GM23248 (cell line): Measurements from ENCODE around the gene FBXO39. TPM values are rescaled to one million over a fixed set of nuclear protein-coding genes. Genes with fewer than 3 reads are reported as not detected.

ENCODE experiments used
- DNase-seq: peaks from one replicate; pipeline ENCODE4 v3.0.0-alpha.2; 2015
- H2AFZ ChIP-seq: fragments of 200-600 bp; sonication (generic); 2 replicates; pipeline ENCODE4 v1.6.1; 2016; ENCODE audit warnings: antibody characterized with exemption
- H3F3A ChIP-seq: fragments of 200-600 bp; sonication (generic); 2 replicates; pipeline ENCODE4 v1.6.1; 2016; ENCODE audit warnings: mild to moderate bottlenecking, antibody characterized with exemption, mixed run types; ENCODE audit not compliant: insufficient read depth
- H3K27ac ChIP-seq: fragments of 200-600 bp; sonication (generic); 2 replicates; pipeline ENCODE4 v1.5.1; 2016; ENCODE audit warnings: mild to moderate bottlenecking
- H3K27me3 ChIP-seq: fragments of 200-600 bp; sonication (generic); replicated peaks from 2 replicates; pipeline ENCODE4 v1.6.1; 2016; ENCODE audit warnings: mild to moderate bottlenecking; ENCODE audit not compliant: insufficient read depth
- H3K36me3 ChIP-seq: fragments of 200-600 bp; sonication (generic); 2 replicates; pipeline ENCODE4 v1.6.1; 2016; ENCODE audit warnings: low read depth, mild to moderate bottlenecking
- H3K4me1 ChIP-seq: fragments of 200-600 bp; sonication (generic); 2 replicates; pipeline ENCODE4 v1.6.1; 2016; ENCODE audit warnings: mild to moderate bottlenecking; ENCODE audit not compliant: insufficient read depth
- H3K4me2 ChIP-seq: fragments of 200-600 bp; sonication (generic); one replicate; pipeline ENCODE4 v1.6.1; 2016; ENCODE audit warnings: mild to moderate bottlenecking; ENCODE audit not compliant: unreplicated experiment
- H3K4me3 ChIP-seq: fragments of 200-600 bp; sonication (generic); 2 replicates; pipeline ENCODE4 v1.5.1; 2016; ENCODE audit warnings: mild to moderate bottlenecking
- H3K79me2 ChIP-seq: fragments of 200-600 bp; sonication (generic); 2 replicates; pipeline ENCODE4 v1.6.1; 2016; ENCODE audit warnings: mild to moderate bottlenecking; ENCODE audit not compliant: insufficient read depth
- H3K9ac ChIP-seq: fragments of 200-600 bp; sonication (generic); 2 replicates; pipeline ENCODE4 v1.6.1; 2016; ENCODE audit warnings: mild to moderate bottlenecking
- H3K9me2 ChIP-seq: fragments of 200-600 bp; sonication (generic); 2 replicates; pipeline ENCODE4 v1.6.1; 2016; ENCODE audit warnings: mixed run types, mild to moderate bottlenecking, moderate library complexity; ENCODE audit not compliant: insufficient read depth
- H3K9me3 ChIP-seq: fragments of 200-600 bp; sonication (generic); one replicate; pipeline ENCODE4 v1.6.1; 2017; ENCODE audit warnings: low read depth
- H4K20me1 ChIP-seq: fragments of 200-600 bp; sonication (generic); 2 replicates; pipeline ENCODE4 v1.6.0; 2016; ENCODE audit not compliant: insufficient read depth
- EZH2 ChIP-seq: fragments of 200-600 bp; sonication (generic); IDR thresholded peaks from 2 replicates; pipeline ENCODE4 v1.6.1; 2018; ENCODE audit warnings: antibody characterized with exemption, mild to moderate bottlenecking; ENCODE audit not compliant: insufficient read depth, poor library complexity, severe bottlenecking
- EZH2phosphoT487 ChIP-seq: fragments of 200-600 bp; sonication (generic); IDR thresholded peaks from 2 replicates; pipeline ENCODE4 v1.6.1; 2018; ENCODE audit warnings: antibody characterized with exemption, moderate library complexity, mild to moderate bottlenecking, low read depth; ENCODE audit not compliant: insufficient read depth
- WGBS, 2 experiments: methylation state at CpG; one replicate each; pipeline ENCODE4 v1.1.6; 2015 to 2017; ENCODE audit warnings: low lambda C conversion rate in 2 of 2, low coverage in 1 of 2; ENCODE audit errors: missing lambda C conversion rate in 2 of 2; 5-methylcytosine and 5-hydroxymethylcytosine counted together
- in situ Hi-C: fragments of 300-500 bp; cut with MboI; formaldehyde crosslinking; loops from 2 replicates; pipeline ENCODE4 v1.15.0; 2020
- polyA plus RNA-seq: library from polyadenylated mRNA; unstranded; fragments of >200 nt; fragmentation: Nextera tagmentation; extraction: Ambion mirVana; gene quantifications from 2 replicates; pipeline ENCODE4 v1.2.1, GENCODE V29; 2016
- total RNA-seq: library from RNA; depleted of rRNA; stranded (reverse); fragments of >200 nt; shearing (Covaris generic); gene quantifications from 2 replicates; pipeline ENCODE4 v1.2.3, GENCODE V29; 2014

The FBXO39 gene
- total and polyA plus RNA-seq, 2 experiments from 2014 or later, result 1.1 TPM; not detected in 1

DNA sequence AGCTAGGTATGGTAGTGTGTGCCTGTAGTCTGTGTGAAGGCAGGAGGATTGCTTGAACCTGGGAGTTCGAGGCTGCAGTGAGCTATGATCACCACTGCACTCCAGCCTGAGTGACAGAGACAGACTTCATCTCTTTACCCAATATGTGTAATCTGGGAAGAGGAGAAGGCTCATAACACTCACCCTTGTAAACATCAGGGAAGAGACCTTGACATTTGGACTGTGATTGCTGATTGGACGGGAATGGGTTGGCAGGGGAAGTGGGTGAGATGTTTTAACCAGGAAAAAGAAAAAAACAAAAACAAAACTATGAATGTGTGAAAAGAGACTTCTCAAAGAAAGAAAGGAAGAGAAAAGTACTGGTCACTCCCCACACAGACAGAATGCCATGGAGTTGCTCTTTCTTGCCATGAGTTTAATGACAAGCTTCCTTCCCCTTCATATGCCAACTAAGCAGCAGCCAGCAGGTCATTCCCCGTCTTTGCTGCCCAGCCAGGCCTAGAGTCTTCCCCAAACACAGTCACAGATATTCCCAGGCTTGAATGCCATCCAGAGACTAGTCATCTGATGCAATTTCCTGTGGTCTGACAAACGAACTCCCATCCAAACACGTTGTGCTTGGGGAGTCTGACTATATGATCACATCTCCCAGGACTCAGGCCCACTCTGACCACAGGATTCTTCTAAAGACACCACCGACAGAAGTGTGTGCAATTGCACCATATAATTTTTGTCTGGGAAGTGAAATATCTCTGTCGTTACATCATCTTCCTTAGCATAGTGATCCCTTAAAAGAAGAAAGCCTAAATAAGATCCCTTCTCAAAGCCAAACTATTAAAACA, 23.7 kb upstream of the FBXO39 start:
- H3K36me3 ChIP-seq, result no peaks in the 10 kb centered on the region
- H4K20me1 ChIP-seq, result no peaks in the 10 kb centered on the region
- H3F3A ChIP-seq, result peaks cover 37% of the 10 kb centered on the region
- peak overlapping the region; percentile 92 for H3K9ac ChIP-seq
- H3K27ac ChIP-seq, result peak overlapping the region; percentile 100
- peaks cover 33% of the 10 kb centered on the region for H3K4me1 ChIP-seq
- no peaks in the 10 kb centered on the region for H3K9me2 ChIP-seq
- no peaks in the 10 kb centered on the region for H3K27me3 ChIP-seq
- H2AFZ ChIP-seq, result peak overlapping the region; percentile 79
- in situ Hi-C loops, result no loop called here
- H3K4me2 ChIP-seq, result peak overlapping the region; percentile 86
- H3K9me3 ChIP-seq, result no peaks in the 10 kb centered on the region
- peak overlapping the region; percentile 58 for H3K4me3 ChIP-seq
- no peak for TF ChIP-seq EZH2
- TF ChIP-seq EZH2phosphoT487, result no peak
- peak; percentile 99 for DNase-seq
- 20% methylated on average over 7 of the region's 7 CpGs for WGBS, 2 experiments
- H3K79me2 ChIP-seq, result peaks cover 16% of the 10 kb centered on the region

DNA sequence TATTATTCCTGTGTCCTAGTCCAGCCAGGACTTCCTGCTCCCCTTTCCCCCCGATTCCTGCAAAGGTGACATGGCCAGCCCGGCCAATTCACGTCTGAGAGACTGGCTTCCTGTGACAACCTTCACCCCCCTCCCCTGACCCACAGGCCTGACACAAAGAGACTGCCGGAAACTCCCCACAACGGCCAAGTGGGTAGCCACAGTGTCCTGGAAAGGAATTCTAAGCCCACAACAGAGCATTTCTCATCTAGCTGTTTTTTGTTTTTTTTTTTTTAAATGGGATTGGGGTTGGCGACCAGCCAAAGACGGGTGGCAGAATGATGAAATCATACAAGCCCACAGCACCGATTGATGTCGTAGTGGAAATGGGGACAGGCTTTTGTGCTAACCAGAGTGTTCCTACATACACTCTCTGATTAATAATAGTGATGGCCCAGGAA, 23.0 kb upstream of the FBXO39 start:
- Histone ChIP-seq H3K79me2 (peaks cover 23% of the 10 kb centered on the region), H3K9me2 (no peaks in the 10 kb centered on the region), H3K9me3 (no peaks in the 10 kb centered on the region), H3K9ac (peak overlapping the region; percentile 92), H4K20me1 (no peaks in the 10 kb centered on the region), H3K27ac (peak overlapping the region; percentile 100), H3F3A (peaks cover 37% of the 10 kb centered on the region), H3K4me3 (peak overlapping the region; percentile 58), H3K27me3 (no peaks in the 10 kb centered on the region), H3K4me2 (peak overlapping the region; percentile 86), H3K4me1 (peaks cover 33% of the 10 kb centered on the region), H3K36me3 (no peaks in the 10 kb centered on the region), H2AFZ (peak overlapping the region; percentile 59)
- 2% methylated on average over 9 of the region's 9 CpGs for WGBS, 2 experiments
- TF ChIP-seq EZH2, result no peak
- no peak for TF ChIP-seq EZH2phosphoT487
- in situ Hi-C loops, result no loop called here
- DNase-seq, result peak; percentile 88

DNA sequence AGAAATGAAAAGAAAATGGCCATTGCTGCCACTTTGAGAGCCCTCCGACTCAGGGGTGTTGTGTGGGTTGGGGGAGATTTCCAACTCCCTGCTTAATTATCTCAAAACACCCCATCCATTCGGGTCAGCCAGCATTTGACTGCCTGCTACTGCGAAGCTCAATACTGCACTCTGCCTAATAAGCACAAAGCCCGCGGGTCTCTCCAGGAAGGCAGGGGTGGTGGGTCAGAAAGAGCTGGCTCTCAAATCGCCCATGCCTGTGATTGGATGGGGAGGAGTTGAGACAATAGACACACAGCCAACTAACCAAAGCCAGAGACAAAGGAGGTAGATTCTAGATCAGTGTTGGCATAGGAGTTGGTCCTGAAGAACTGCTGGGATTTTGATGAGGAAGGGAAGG, 22.5 kb upstream of the FBXO39 start:
- H2AFZ ChIP-seq, result peak overlapping the region; percentile 59
- H3K36me3 ChIP-seq, result no peaks in the 10 kb centered on the region
- H3K79me2 ChIP-seq, result peaks cover 24% of the 10 kb centered on the region
- H3K27ac ChIP-seq, result peak overlapping the region; percentile 100
- H3K4me1 ChIP-seq, result peaks cover 33% of the 10 kb centered on the region
- in situ Hi-C loops, result no loop called here
- no peaks in the 10 kb centered on the region for H3K9me3 ChIP-seq
- H3K9ac ChIP-seq, result peak overlapping the region; percentile 92
- peaks cover 37% of the 10 kb centered on the region for H3F3A ChIP-seq
- H3K9me2 ChIP-seq, result no peaks in the 10 kb centered on the region
- no peaks in the 10 kb centered on the region for H3K27me3 ChIP-seq
- peak; percentile 4 for DNase-seq
- TF ChIP-seq EZH2 (no peak), EZH2phosphoT487 (no peak)
- H3K4me2 ChIP-seq, result peak overlapping the region; percentile 86
- peak overlapping the region; percentile 58 for H3K4me3 ChIP-seq
- no peaks in the 10 kb centered on the region for H4K20me1 ChIP-seq
- WGBS, 2 experiments, result 86 to 87% methylated on average over 6 of the region's 6 CpGs

DNA sequence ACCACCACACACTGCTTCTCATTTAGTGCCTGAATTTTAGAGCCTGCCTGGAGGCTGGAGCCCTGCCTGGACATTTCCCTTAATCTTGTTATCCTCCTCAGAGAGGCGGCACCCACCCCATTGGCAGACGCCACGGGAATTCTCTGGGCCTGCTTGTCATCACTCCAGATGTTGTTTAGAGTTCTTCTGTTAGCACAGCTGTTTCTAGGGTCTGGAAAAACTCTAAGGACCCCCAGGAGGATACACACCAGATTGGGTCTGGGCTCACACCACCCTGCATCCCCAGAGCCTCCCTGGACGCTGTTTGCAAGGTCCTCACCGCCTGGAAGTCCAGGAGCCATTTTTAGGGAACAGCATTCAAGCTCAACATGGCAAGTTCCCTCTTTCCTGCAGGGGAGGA, 20.7 kb upstream of the FBXO39 start:
- Histone ChIP-seq H3F3A (peaks cover 37% of the 10 kb centered on the region), H4K20me1 (no peaks in the 10 kb centered on the region), H3K9me2 (no peaks in the 10 kb centered on the region), H3K4me3 (peak overlapping the region; percentile 84), H2AFZ (peak overlapping the region; percentile 85), H3K4me1 (peaks cover 33% of the 10 kb centered on the region), H3K9me3 (no peaks in the 10 kb centered on the region), H3K27ac (peak overlapping the region; percentile 92), H3K27me3 (no peaks in the 10 kb centered on the region), H3K4me2 (peak overlapping the region; percentile 94), H3K36me3 (0 out of 2 replicates have a peak, but pooled peaks cover 4% of the 10 kb centered on the region), H3K9ac (peak overlapping the region; percentile 93), H3K79me2 (peaks cover 24% of the 10 kb centered on the region)
- no peak for TF ChIP-seq EZH2phosphoT487
- TF ChIP-seq EZH2, result no peak
- DNase-seq, result peak; percentile 82
- 6 to 7% methylated on average over 5 of the region's 5 CpGs for WGBS, 2 experiments
- in situ Hi-C loops, result no loop called here
